ENCODE measurements around the gene PDE4D.
"Not testable (repeated sequence)": the region's sequence is repeated elsewhere in the genome, so short reads cannot be mapped to it uniquely, and the experiment has no call there.

Gene PDE4D

GRCh38 chr5:59615272-59615671 lies 278.3 kb downstream of the PDE4D start:
- DNase-seq: no peak

GRCh38 chr5:59609501-59610265 lies 283.8 kb downstream of the PDE4D start:
- no peak for DNase-seq

GRCh38 chr5:59608745-59609144 lies 284.8 kb downstream of the PDE4D start:
- DNase-seq: no peak

GRCh38 chr5:59607138-59607765 lies 286.3 kb downstream of the PDE4D start:
- DNase-seq: peak in 1 of 58 donors; percentile 16

- no peak for DNase-seq
Measured at GRCh38 chr5:59605915-59606314, 287.6 kb downstream of the PDE4D start.

GRCh38 chr5:59604111-59604510 lies 289.4 kb downstream of the PDE4D start:
- DNase-seq: no peak

- no peak for DNase-seq
Measured at GRCh38 chr5:59600998-59601397, 292.5 kb downstream of the PDE4D start.

- DNase-seq: no peak
Measured at GRCh38 chr5:59600153-59600552, 293.4 kb downstream of the PDE4D start.

- DNase-seq: peak in 31 of 58 donors; percentile 7 to 83 (median 48)
Measured at GRCh38 chr5:59599729-59600128, 293.8 kb downstream of the PDE4D start.

- no peak for DNase-seq
Measured at GRCh38 chr5:59598547-59598874, 295.0 kb downstream of the PDE4D start.

- DNase-seq: no peak
Measured at GRCh38 chr5:59597690-59598546, 295.6 kb downstream of the PDE4D start.

GRCh38 chr5:59596586-59597350 lies 296.8 kb downstream of the PDE4D start:
- DNase-seq: no peak

GRCh38 chr5:59594118-59594517 lies 299.4 kb downstream of the PDE4D start:
- not testable (repeated sequence) for DNase-seq

- no peak for DNase-seq
Measured at GRCh38 chr5:59593439-59594007, 300.0 kb downstream of the PDE4D start.

- no peak for DNase-seq
Measured at GRCh38 chr5:59592101-59592500, 301.4 kb downstream of the PDE4D start.

- no peak for DNase-seq
Measured at GRCh38 chr5:59591162-59591561, 302.4 kb downstream of the PDE4D start.

- no peak for DNase-seq
Measured at GRCh38 chr5:59588922-59589321, 304.6 kb downstream of the PDE4D start.

GRCh38 chr5:59587489-59588337 lies 305.8 kb downstream of the PDE4D start:
- peak; percentile 32 to 96 (median 81) for DNase-seq

- DNase-seq: no peak
Measured at GRCh38 chr5:59586841-59587240, 306.7 kb downstream of the PDE4D start.

Data from anterior cingulate cortex (tissue), 58 donors.